ENCODE measurements around the gene LRMDA. TPM values are rescaled to one million over a fixed set of nuclear protein-coding genes. Genes with fewer than 3 reads are reported as not detected.

The LRMDA gene
- total and polyA plus RNA-seq, 2 donors from 2014 or later = 23.2 to 48.6 TPM

GRCh38 chr10:75755528-75755927 lies 324.1 kb downstream of the LRMDA start:
- H3K27me3 ChIP-seq (ENCODE audit: control insufficient read depth, insufficient read depth, low read length) = no peaks in the 10 kb centered on the region
- H3K36me3 ChIP-seq (ENCODE audit: control insufficient read depth in 2 of 3, insufficient read depth in 3 of 3, low read length in 3 of 3) = no peaks in the 10 kb centered on the region
- no peak overlapping the region for H3K9ac ChIP-seq (ENCODE audit: low read length in 3 of 3)
- intact Hi-C loops (cut with DNase I) = no loop called here
- H3K4me3 ChIP-seq (ENCODE audit: low read length in 3 of 3) = no peak overlapping the region
- FAIRE-seq = no peak
- no peak for TF ChIP-seq CTCF (IDR thresholded peaks at IDR 0.05; ENCODE audit: borderline replicate concordance, extremely low read depth, insufficient read depth)
- H3K27ac ChIP-seq (ENCODE audit: low read depth in 2 of 2, low read length in 2 of 2) = no peak overlapping the region
- peaks cover 0 to 4% (median 0%) of the 10 kb centered on the region in 3 donors for H3K4me1 ChIP-seq (ENCODE audit: control insufficient read depth in 2 of 3, insufficient read depth in 2 of 3, low read depth in 1 of 3, low read length in 3 of 3)
- no peaks in the 10 kb centered on the region for H3K9me3 ChIP-seq (ENCODE audit: control insufficient read depth in 2 of 3, insufficient read depth in 1 of 3, low read length in 3 of 3)
- DNase-seq = no peak

GRCh38 chr10:75761289-75761688 lies 329.9 kb downstream of the LRMDA start:
- DNase-seq (no peak), FAIRE-seq (no peak)
- Histone ChIP-seq H3K27ac (ENCODE audit: low read depth in 2 of 2, low read length in 2 of 2) (no peak overlapping the region), H3K36me3 (ENCODE audit: control insufficient read depth in 2 of 3, insufficient read depth in 3 of 3, low read length in 3 of 3) (no peaks in the 10 kb centered on the region), H3K4me3 (ENCODE audit: low read length in 3 of 3) (no peak overlapping the region), H3K9ac (ENCODE audit: low read length in 3 of 3) (no peak overlapping the region), H3K9me3 (ENCODE audit: control insufficient read depth in 2 of 3, insufficient read depth in 1 of 3, low read length in 3 of 3) (no peaks in the 10 kb centered on the region), H3K27me3 (ENCODE audit: control insufficient read depth, insufficient read depth, low read length) (no peaks in the 10 kb centered on the region), H3K4me1 (ENCODE audit: control insufficient read depth in 2 of 3, insufficient read depth in 2 of 3, low read depth in 1 of 3, low read length in 3 of 3) (peaks cover 0 to 3% (median 3%) of the 10 kb centered on the region in 3 donors)
- no peak for TF ChIP-seq CTCF (IDR thresholded peaks at IDR 0.05; ENCODE audit: borderline replicate concordance, extremely low read depth, insufficient read depth)
- intact Hi-C loops (cut with DNase I) = no loop called here

- no peak overlapping the region for H3K27ac ChIP-seq (ENCODE audit: low read depth in 2 of 2, low read length in 2 of 2)
- no peak overlapping the region for H3K9ac ChIP-seq (ENCODE audit: low read length in 3 of 3)
- H3K4me1 ChIP-seq (ENCODE audit: control insufficient read depth in 2 of 3, insufficient read depth in 2 of 3, low read depth in 1 of 3, low read length in 3 of 3) = peaks cover 0 to 3% (median 3%) of the 10 kb centered on the region in 3 donors
- no peaks in the 10 kb centered on the region for H3K9me3 ChIP-seq (ENCODE audit: control insufficient read depth in 2 of 3, insufficient read depth in 1 of 3, low read length in 3 of 3)
- FAIRE-seq (no peak), DNase-seq (peak in 3 of 5 donors; percentile 47 to 63 (median 54))
- TF ChIP-seq CTCF (IDR thresholded peaks at IDR 0.05; ENCODE audit: borderline replicate concordance, extremely low read depth, insufficient read depth) = no peak
- no peak overlapping the region for H3K4me3 ChIP-seq (ENCODE audit: low read length in 3 of 3)
- no peaks in the 10 kb centered on the region for H3K27me3 ChIP-seq (ENCODE audit: control insufficient read depth, insufficient read depth, low read length)
- intact Hi-C loops (cut with DNase I) = no loop called here
- H3K36me3 ChIP-seq (ENCODE audit: control insufficient read depth in 2 of 3, insufficient read depth in 3 of 3, low read length in 3 of 3) = no peaks in the 10 kb centered on the region
Observed at GRCh38 chr10:75762431-75762802, 331.0 kb downstream of the LRMDA start.

- Histone ChIP-seq H3K9me3 (ENCODE audit: control insufficient read depth in 2 of 3, insufficient read depth in 1 of 3, low read length in 3 of 3) (no peaks in the 10 kb centered on the region), H3K36me3 (ENCODE audit: control insufficient read depth in 2 of 3, insufficient read depth in 3 of 3, low read length in 3 of 3) (no peaks in the 10 kb centered on the region), H3K27ac (ENCODE audit: low read depth in 2 of 2, low read length in 2 of 2) (no peak overlapping the region), H3K9ac (ENCODE audit: low read length in 3 of 3) (no peak overlapping the region), H3K27me3 (ENCODE audit: control insufficient read depth, insufficient read depth, low read length) (no peaks in the 10 kb centered on the region), H3K4me1 (ENCODE audit: control insufficient read depth in 2 of 3, insufficient read depth in 2 of 3, low read depth in 1 of 3, low read length in 3 of 3) (peaks cover 0 to 3% (median 3%) of the 10 kb centered on the region in 3 donors), H3K4me3 (ENCODE audit: low read length in 3 of 3) (no peak overlapping the region)
- TF ChIP-seq CTCF (IDR thresholded peaks at IDR 0.05; ENCODE audit: borderline replicate concordance, extremely low read depth, insufficient read depth) = no peak
- intact Hi-C loops (cut with DNase I) = no loop called here
- DNase-seq (no peak), FAIRE-seq (no peak)
Observed at GRCh38 chr10:75763652-75764051, 332.2 kb downstream of the LRMDA start.
